ENCODE data around the gene ACYP2. TPM values are rescaled to one million over a fixed set of nuclear protein-coding genes. Genes with fewer than 3 reads are reported as not detected.

ACYP2 gene
- total RNA-seq, 6 donors from 2014 or later, result 8.9 to 15.7 (median 14.8) TPM

DNA sequence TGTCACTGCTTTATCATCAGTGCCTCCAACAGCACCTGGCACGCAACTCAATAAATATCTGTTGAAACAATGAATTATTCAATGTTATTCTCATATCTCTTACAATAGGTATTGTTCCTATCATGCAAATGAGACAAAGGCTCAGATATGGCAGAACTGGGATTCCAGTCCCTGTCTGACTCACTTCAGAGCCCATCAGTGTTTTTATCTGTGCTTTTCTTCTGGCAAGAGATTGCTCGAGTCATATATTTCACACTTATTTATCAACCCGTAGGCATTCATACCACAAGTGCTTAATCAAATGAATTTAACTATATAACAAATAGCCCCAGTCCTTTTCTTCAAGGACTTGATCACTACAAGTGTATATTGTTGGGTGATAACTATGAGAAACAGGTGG lies 217.0 kb downstream of the ACYP2 start:
- Histone ChIP-seq H3K9me3 (no peaks in the 10 kb centered on the region), H3K27ac (no peak overlapping the region), H3K27me3 (no peaks in the 10 kb centered on the region), H3K4me1 (peaks cover 16 to 30% (median 18%) of the 10 kb centered on the region in 4 donors), H3K36me3 (no peaks in the 10 kb centered on the region), H3K4me3 (no peak overlapping the region)
- TF ChIP-seq EP300 (IDR thresholded peaks at IDR 0.05) (no peak), POLR2A (IDR thresholded peaks at IDR 0.05) (no peak), POLR2AphosphoS5 (IDR thresholded peaks at IDR 0.05) (no peak)
- TF ChIP-seq, protein P1, sequence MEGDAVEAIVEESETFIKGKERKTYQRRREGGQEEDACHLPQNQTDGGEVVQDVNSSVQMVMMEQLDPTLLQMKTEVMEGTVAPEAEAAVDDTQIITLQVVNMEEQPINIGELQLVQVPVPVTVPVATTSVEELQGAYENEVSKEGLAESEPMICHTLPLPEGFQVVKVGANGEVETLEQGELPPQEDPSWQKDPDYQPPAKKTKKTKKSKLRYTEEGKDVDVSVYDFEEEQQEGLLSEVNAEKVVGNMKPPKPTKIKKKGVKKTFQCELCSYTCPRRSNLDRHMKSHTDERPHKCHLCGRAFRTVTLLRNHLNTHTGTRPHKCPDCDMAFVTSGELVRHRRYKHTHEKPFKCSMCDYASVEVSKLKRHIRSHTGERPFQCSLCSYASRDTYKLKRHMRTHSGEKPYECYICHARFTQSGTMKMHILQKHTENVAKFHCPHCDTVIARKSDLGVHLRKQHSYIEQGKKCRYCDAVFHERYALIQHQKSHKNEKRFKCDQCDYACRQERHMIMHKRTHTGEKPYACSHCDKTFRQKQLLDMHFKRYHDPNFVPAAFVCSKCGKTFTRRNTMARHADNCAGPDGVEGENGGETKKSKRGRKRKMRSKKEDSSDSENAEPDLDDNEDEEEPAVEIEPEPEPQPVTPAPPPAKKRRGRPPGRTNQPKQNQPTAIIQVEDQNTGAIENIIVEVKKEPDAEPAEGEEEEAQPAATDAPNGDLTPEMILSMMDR (IDR thresholded peaks at IDR 0.05), result no peak
- ATAC-seq (ENCODE audit: low FRiP score in 2 of 2), result no peak
- WGBS, 2 donors, result 71 to 75% methylated on average over 3 of the region's 3 CpGs
- no peak for DNase-seq

DNA sequence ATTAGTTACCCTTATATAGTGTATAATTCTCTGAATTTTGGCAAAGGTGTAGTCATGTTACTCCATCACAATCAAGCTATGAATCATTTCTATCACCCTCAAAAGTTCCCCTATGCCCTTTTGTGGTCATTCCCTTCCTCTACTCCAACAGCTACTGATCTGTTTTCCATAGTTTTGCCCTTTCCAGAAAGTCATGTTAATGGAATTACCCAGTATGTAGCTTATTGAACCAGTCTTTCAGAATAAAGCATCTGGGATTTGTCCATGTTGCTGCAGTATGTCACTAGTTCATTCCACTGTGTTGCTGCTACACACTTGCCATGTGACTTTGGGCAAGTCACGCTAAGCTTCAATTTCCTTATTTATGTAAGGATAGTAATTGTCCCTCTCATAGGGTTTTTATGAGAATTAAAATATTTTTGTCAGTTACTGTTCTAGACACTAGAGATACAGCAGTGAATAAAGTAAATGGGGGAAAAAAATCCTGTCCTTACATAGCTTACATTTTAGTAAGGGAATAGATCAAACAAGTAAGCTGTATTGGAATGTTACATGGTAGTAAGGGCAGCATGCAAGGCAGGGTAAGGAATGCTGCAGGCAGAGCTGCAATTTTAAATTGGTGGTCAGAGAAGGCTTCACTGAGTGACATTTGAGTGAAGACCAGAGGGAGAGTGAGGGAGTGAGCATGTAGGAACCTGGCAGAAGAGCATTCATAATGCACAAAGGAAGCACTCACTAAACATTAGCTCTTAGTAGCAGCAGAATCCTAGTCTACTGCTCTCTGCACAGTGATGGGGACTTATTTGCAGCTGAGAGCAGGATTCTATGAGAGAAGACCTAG lies 220.9 kb downstream of the ACYP2 start:
- Histone ChIP-seq H3K27ac (peak overlapping the region in 1 of 4 donors; percentile 10), H3K27me3 (no peaks in the 10 kb centered on the region), H3K9me3 (no peaks in the 10 kb centered on the region), H3K4me3 (no peak overlapping the region), H3K36me3 (no peaks in the 10 kb centered on the region), H3K4me1 (peaks cover 1 to 9% (median 4%) of the 10 kb centered on the region in 4 donors)
- 58 to 60% methylated on average over 1 of the region's 1 CpG for WGBS, 2 donors
- DNase-seq (no peak), ATAC-seq (ENCODE audit: low FRiP score in 2 of 2) (no peak)
- TF ChIP-seq POLR2A (IDR thresholded peaks at IDR 0.05) (no peak), POLR2AphosphoS5 (IDR thresholded peaks at IDR 0.05) (no peak), EP300 (IDR thresholded peaks at IDR 0.05) (no peak)
- TF ChIP-seq, protein P1 (IDR thresholded peaks at IDR 0.05), result no peak

DNA sequence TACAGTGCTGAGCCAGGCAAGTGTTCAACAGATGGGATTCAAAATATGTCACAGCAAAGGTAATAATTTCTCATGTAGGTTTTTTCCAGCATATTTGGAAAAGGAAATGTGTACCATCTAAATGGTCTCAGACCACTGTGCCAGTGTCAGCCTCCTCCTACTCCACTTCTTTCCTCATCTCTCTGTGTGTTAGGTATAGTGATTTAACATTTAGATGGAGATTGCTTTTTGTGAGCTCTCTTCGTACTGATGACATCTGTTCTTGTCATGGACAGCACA lies 221.5 kb downstream of the ACYP2 start:
- H3K36me3 ChIP-seq, result no peaks in the 10 kb centered on the region

DNA sequence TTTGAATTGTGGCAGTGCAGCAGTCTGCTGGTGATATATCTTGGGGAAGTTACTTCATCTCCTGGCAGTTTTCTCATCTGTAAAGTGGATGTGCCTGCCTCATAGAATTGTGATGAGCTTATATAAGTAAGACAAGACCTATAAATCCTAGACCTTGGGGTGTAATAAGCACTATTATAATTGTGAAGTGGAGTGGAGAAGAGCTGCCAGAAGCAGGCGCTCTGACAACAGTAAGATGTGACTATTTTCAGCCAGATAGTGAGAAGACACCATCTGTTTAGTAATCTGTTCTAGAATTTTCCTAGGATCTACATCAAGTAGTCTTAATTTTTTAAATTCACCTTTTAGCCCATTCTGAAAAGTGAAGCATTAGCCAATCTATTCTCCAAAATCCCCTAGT lies 226.2 kb downstream of the ACYP2 start:
- DNase-seq (no peak), ATAC-seq (ENCODE audit: low FRiP score in 2 of 2) (no peak)
- H3K4me1 ChIP-seq, result peaks cover 0 to 5% (median 2%) of the 10 kb centered on the region in 4 donors
- H3K27ac ChIP-seq, result no peak overlapping the region
- H3K4me3 ChIP-seq, result no peak overlapping the region
- WGBS, 2 donors, result 83 to 96% methylated on average over 1 of the region's 1 CpG
- no peak for TF ChIP-seq EP300 (IDR thresholded peaks at IDR 0.05)
- TF ChIP-seq, protein P1 (IDR thresholded peaks at IDR 0.05), result no peak
- no peak for TF ChIP-seq POLR2AphosphoS5 (IDR thresholded peaks at IDR 0.05)
- TF ChIP-seq POLR2A (IDR thresholded peaks at IDR 0.05), result no peak
- H3K27me3 ChIP-seq, result no peaks in the 10 kb centered on the region
- H3K9me3 ChIP-seq, result no peaks in the 10 kb centered on the region
- H3K36me3 ChIP-seq, result no peaks in the 10 kb centered on the region

More for the DNA sequence above, 221.5 kb downstream of the ACYP2 start:
- ATAC-seq (ENCODE audit: low FRiP score in 2 of 2) (no peak), DNase-seq (no peak)
- no peak overlapping the region for H3K4me3 ChIP-seq
- no peaks in the 10 kb centered on the region for H3K9me3 ChIP-seq
- TF ChIP-seq, protein P1 (IDR thresholded peaks at IDR 0.05), result no peak
- TF ChIP-seq POLR2A (IDR thresholded peaks at IDR 0.05), result no peak
- peaks cover 0 to 9% (median 2%) of the 10 kb centered on the region in 4 donors for H3K4me1 ChIP-seq
- no peaks in the 10 kb centered on the region for H3K27me3 ChIP-seq
- peak overlapping the region in 1 of 4 donors; percentile 10 for H3K27ac ChIP-seq
- 69 to 76% methylated on average over 1 of the region's 1 CpG for WGBS, 2 donors

DNA sequence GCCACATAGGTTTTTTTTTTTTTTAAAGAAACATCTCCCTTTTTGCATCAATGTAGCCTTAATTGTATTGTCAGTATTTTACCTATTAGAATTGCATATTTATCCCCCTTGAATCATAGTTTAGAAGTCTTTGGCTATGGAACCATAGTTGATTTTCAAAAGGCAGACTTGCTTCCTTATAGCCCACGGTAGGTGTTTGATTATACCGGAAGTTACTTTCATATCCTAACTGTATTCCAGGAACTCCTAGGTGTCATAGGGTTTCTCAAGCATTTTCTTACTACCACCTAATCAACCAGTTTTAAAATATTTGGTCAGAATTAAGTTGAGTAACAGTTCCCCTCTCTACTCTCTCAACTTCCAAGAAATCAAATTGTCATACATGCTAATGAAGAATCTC lies 227.2 kb downstream of the ACYP2 start:
- Histone ChIP-seq H3K27me3 (no peaks in the 10 kb centered on the region), H3K27ac (no peak overlapping the region), H3K4me3 (no peak overlapping the region), H3K4me1 (peaks cover 0 to 5% (median 0%) of the 10 kb centered on the region in 4 donors), H3K36me3 (no peaks in the 10 kb centered on the region), H3K9me3 (no peaks in the 10 kb centered on the region)
- no peak for TF ChIP-seq POLR2A (IDR thresholded peaks at IDR 0.05)
- no peak for TF ChIP-seq EP300 (IDR thresholded peaks at IDR 0.05)
- TF ChIP-seq, protein P1 (IDR thresholded peaks at IDR 0.05), result no peak
- TF ChIP-seq POLR2AphosphoS5 (IDR thresholded peaks at IDR 0.05), result no peak
- WGBS, 2 donors, result 67 to 77% methylated on average over 2 of the region's 2 CpGs
- no peak for ATAC-seq (ENCODE audit: low FRiP score in 2 of 2)
- no peak for DNase-seq
